Measurements from ENCODE around the gene OSBPL9. TPM values are rescaled to one million over a fixed set of nuclear protein-coding genes. Genes with fewer than 3 reads are reported as not detected.

OSBPL9 gene
- polyA plus RNA-seq, 1 donor (not counting 4 experiments of a cell fraction or from before 2014, with no cell fraction given), result 62.7 TPM

DNA sequence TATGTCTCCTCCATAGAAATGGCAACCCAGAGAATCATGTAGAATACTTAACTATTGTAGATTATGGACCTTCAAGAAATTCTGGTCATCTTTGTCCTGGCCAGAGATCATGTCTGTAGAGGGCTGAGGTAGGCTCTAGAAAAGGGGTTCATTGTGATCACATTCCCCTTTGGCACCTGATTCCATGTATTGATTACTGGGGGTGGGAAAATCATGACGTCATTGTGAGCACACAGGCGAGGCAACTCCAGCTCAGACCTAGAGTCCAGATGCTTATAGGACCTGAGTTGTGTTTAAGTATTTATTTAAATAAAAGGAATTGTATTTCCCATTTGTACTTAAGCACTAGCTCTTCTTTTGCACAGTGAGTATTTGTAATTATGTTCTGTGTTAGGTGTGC, 93.1 kb downstream of the OSBPL9 start:
- Histone ChIP-seq H3K4me1 (ENCODE audit: control insufficient read depth, extremely low read depth, insufficient read depth, low read length) (no peaks in the 10 kb centered on the region), H3K4me2 (ENCODE audit: control insufficient read depth, extremely low read depth, insufficient read depth, low read depth, low read length) (no peak overlapping the region), H2AFZ (ENCODE audit: control insufficient read depth, low read length) (no peak overlapping the region), H4K20me1 (ENCODE audit: control insufficient read depth, extremely low read depth, insufficient read depth, low read length) (no peaks in the 10 kb centered on the region), H3K27ac (ENCODE audit: control insufficient read depth, insufficient read depth, low read length) (no peak overlapping the region), H3K79me2 (ENCODE audit: control insufficient read depth, insufficient read depth, low read length) (peaks cover 21% of the 10 kb centered on the region), H3K4me3 (ENCODE audit: control insufficient read depth in 2 of 3, extremely low read depth in 1 of 3, insufficient read depth in 2 of 3, low read depth in 1 of 3, low read length in 3 of 3) (no peak overlapping the region), H3K9ac (ENCODE audit: control insufficient read depth, extremely low read depth, insufficient read depth, low read length) (no peak overlapping the region), H3K9me3 (ENCODE audit: control insufficient read depth, low read depth, low read length) (no peaks in the 10 kb centered on the region), H3K36me3 (ENCODE audit: control insufficient read depth in 2 of 2, extremely low read depth in 1 of 2, insufficient read depth in 2 of 2, low read length in 2 of 2) (peaks cover 0 to 1% of the 10 kb centered on the region in 2 experiments), H3K27me3 (ENCODE audit: control insufficient read depth, extremely low read depth, insufficient read depth, low read length) (no peaks in the 10 kb centered on the region), H3K9me1 (ENCODE audit: control insufficient read depth, extremely low read depth, insufficient read depth, low read length) (no peaks in the 10 kb centered on the region)
- TF ChIP-seq EZH2 (IDR thresholded peaks at IDR 0.05; ENCODE audit: low read length), result no peak
- TF ChIP-seq, protein P1, sequence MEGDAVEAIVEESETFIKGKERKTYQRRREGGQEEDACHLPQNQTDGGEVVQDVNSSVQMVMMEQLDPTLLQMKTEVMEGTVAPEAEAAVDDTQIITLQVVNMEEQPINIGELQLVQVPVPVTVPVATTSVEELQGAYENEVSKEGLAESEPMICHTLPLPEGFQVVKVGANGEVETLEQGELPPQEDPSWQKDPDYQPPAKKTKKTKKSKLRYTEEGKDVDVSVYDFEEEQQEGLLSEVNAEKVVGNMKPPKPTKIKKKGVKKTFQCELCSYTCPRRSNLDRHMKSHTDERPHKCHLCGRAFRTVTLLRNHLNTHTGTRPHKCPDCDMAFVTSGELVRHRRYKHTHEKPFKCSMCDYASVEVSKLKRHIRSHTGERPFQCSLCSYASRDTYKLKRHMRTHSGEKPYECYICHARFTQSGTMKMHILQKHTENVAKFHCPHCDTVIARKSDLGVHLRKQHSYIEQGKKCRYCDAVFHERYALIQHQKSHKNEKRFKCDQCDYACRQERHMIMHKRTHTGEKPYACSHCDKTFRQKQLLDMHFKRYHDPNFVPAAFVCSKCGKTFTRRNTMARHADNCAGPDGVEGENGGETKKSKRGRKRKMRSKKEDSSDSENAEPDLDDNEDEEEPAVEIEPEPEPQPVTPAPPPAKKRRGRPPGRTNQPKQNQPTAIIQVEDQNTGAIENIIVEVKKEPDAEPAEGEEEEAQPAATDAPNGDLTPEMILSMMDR (optimal IDR thresholded peaks at IDR 0.05 in 1 of 3, IDR thresholded peaks at IDR 0.05 in 1 of 3, conservative IDR thresholded peaks at IDR 0.05 in 1 of 3; ENCODE audit: extremely low read depth in 1 of 3, insufficient read depth in 2 of 3, low read length in 3 of 3), result no peak
- DNase-seq (ENCODE audit: low read depth, low spot score) (no peak), FAIRE-seq (no peak)
- dilution Hi-C loops (cut with MboI; ENCODE audit: extremely low pct_ligation_motif_present, low sequenced_read_pairs), result no loop called here

DNA sequence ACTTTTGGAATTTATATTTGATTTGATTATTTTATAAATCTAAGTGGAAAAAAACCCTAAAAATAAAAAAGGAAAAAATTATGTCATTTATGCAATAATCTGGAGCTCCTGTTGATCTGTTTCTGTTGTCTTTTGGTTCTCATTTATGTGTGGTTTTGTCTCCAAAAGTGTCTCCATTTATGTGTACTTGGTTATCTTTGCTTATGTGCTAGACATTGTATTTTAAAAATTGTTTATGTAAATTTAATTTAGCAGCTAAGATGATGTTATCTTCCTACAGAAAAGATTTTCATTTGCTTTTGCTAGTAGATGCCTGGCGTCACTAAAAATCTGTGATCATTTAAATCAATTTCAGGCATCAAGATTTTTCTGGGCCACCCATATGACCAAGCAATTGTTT, 95.7 kb downstream of the OSBPL9 start:
- Histone ChIP-seq H3K4me3 (ENCODE audit: control insufficient read depth in 2 of 3, extremely low read depth in 1 of 3, insufficient read depth in 2 of 3, low read depth in 1 of 3, low read length in 3 of 3) (no peak overlapping the region), H3K4me2 (ENCODE audit: control insufficient read depth, extremely low read depth, insufficient read depth, low read depth, low read length) (no peak overlapping the region), H3K4me1 (ENCODE audit: control insufficient read depth, extremely low read depth, insufficient read depth, low read length) (no peaks in the 10 kb centered on the region), H4K20me1 (ENCODE audit: control insufficient read depth, extremely low read depth, insufficient read depth, low read length) (no peaks in the 10 kb centered on the region), H3K79me2 (ENCODE audit: control insufficient read depth, insufficient read depth, low read length) (peaks cover 10% of the 10 kb centered on the region), H3K9ac (ENCODE audit: control insufficient read depth, extremely low read depth, insufficient read depth, low read length) (no peak overlapping the region), H3K36me3 (ENCODE audit: control insufficient read depth in 2 of 2, extremely low read depth in 1 of 2, insufficient read depth in 2 of 2, low read length in 2 of 2) (no peaks in the 10 kb centered on the region), H3K9me1 (ENCODE audit: control insufficient read depth, extremely low read depth, insufficient read depth, low read length) (no peaks in the 10 kb centered on the region), H3K9me3 (ENCODE audit: control insufficient read depth, low read depth, low read length) (no peaks in the 10 kb centered on the region), H3K27me3 (ENCODE audit: control insufficient read depth, extremely low read depth, insufficient read depth, low read length) (no peaks in the 10 kb centered on the region), H3K27ac (ENCODE audit: control insufficient read depth, insufficient read depth, low read length) (no peak overlapping the region), H2AFZ (ENCODE audit: control insufficient read depth, low read length) (no peak overlapping the region)
- DNase-seq (ENCODE audit: low read depth, low spot score), result no peak
- TF ChIP-seq EZH2 (IDR thresholded peaks at IDR 0.05; ENCODE audit: low read length), result no peak
- TF ChIP-seq, protein P1 (optimal IDR thresholded peaks at IDR 0.05 in 1 of 3, IDR thresholded peaks at IDR 0.05 in 1 of 3, conservative IDR thresholded peaks at IDR 0.05 in 1 of 3; ENCODE audit: extremely low read depth in 1 of 3, insufficient read depth in 2 of 3, low read length in 3 of 3), result no peak
- FAIRE-seq, result no peak
- dilution Hi-C loops (cut with MboI; ENCODE audit: extremely low pct_ligation_motif_present, low sequenced_read_pairs), result no loop called here

Data from keratinocyte (primary cell).